ENCODE results near the gene PRAMEF20. TPM values are rescaled to one million over a fixed set of nuclear protein-coding genes. Genes with fewer than 3 reads are reported as not detected.
"Not testable (repeated sequence)": the region's sequence is repeated elsewhere in the genome, so short reads cannot be mapped to it uniquely, and the experiment has no call there.

Gene PRAMEF20
- total RNA-seq, 1 experiment from 2014 or later: not detected

DNA sequence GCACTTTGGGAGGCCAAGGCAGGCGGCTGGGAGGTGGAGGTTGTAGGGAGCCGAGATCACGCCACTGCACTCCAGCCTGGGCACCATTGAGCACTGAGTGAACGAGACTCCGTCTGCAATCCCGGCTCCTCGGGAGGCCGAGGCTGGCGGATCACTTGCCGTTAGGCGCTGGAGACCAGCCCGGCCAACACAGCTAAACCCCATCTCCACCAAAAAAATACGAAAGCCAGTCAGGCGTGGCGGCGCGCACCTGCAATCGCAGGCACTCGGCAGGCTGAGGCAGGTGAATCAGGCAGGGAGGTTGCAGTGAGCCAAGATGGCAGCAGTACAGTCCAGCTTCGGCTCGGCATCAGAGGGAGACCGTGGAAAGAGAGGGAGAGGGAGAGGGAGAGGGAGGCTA, 14.9 kb upstream of the PRAMEF20 start:
- H3K27me3 Mint-ChIP-seq (ENCODE audit: unreplicated experiment); H3K4me1 Mint-ChIP-seq (ENCODE audit: low read depth, unreplicated experiment); H3K4me3 Mint-ChIP-seq (ENCODE audit: low read depth, unreplicated experiment); H3K36me3 Mint-ChIP-seq (ENCODE audit: insufficient read depth, unreplicated experiment); DNase-seq; H3K27ac Mint-ChIP-seq (ENCODE audit: unreplicated experiment); H3K9me3 Mint-ChIP-seq (ENCODE audit: low read depth, unreplicated experiment); intact Hi-C loops (cut with micrococcal nuclease; ENCODE audit: unreplicated experiment); BruUV-seq (replicated peaks); CTCF ChIA-PET: not testable (repeated sequence)

DNA sequence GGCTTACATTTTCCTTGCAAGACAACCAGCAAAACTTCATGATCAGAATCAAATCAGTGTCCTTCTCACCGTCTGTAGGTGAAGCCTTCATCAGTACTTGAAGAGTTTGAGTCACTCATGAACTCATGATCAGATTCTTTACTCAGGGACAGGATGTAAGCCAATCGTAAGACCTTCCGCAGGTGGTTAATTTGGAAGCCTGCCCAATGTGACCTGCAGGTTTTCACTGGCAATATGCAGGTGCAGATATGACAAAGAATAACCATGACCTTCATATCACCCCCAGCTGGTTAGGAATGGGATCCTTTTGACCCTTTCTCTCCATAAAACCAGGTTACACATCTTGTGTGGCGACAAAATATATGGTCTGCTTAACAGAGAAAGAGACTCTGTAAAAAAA, 2.4 kb upstream of the PRAMEF20 start:
- CTCF ChIA-PET: no interaction called here
- no peaks in the 10 kb centered on the region for H3K4me1 Mint-ChIP-seq (ENCODE audit: low read depth, unreplicated experiment)
- no peak for DNase-seq
- no peaks in the 10 kb centered on the region for H3K27me3 Mint-ChIP-seq (ENCODE audit: unreplicated experiment)
- intact Hi-C loops (cut with micrococcal nuclease; ENCODE audit: unreplicated experiment): no loop called here
- H3K4me3 Mint-ChIP-seq (ENCODE audit: low read depth, unreplicated experiment): no peak overlapping the region
- BruUV-seq (replicated peaks): no TSS peak
- no peaks in the 10 kb centered on the region for H3K36me3 Mint-ChIP-seq (ENCODE audit: insufficient read depth, unreplicated experiment)
- H3K9me3 Mint-ChIP-seq (ENCODE audit: low read depth, unreplicated experiment): peaks cover 2% of the 10 kb centered on the region
- TF ChIP-seq, protein P1, sequence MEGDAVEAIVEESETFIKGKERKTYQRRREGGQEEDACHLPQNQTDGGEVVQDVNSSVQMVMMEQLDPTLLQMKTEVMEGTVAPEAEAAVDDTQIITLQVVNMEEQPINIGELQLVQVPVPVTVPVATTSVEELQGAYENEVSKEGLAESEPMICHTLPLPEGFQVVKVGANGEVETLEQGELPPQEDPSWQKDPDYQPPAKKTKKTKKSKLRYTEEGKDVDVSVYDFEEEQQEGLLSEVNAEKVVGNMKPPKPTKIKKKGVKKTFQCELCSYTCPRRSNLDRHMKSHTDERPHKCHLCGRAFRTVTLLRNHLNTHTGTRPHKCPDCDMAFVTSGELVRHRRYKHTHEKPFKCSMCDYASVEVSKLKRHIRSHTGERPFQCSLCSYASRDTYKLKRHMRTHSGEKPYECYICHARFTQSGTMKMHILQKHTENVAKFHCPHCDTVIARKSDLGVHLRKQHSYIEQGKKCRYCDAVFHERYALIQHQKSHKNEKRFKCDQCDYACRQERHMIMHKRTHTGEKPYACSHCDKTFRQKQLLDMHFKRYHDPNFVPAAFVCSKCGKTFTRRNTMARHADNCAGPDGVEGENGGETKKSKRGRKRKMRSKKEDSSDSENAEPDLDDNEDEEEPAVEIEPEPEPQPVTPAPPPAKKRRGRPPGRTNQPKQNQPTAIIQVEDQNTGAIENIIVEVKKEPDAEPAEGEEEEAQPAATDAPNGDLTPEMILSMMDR (IDR thresholded peaks at IDR 0.05; ENCODE audit: unreplicated experiment): no peak
- H3K27ac Mint-ChIP-seq (ENCODE audit: unreplicated experiment): no peak overlapping the region

DNA sequence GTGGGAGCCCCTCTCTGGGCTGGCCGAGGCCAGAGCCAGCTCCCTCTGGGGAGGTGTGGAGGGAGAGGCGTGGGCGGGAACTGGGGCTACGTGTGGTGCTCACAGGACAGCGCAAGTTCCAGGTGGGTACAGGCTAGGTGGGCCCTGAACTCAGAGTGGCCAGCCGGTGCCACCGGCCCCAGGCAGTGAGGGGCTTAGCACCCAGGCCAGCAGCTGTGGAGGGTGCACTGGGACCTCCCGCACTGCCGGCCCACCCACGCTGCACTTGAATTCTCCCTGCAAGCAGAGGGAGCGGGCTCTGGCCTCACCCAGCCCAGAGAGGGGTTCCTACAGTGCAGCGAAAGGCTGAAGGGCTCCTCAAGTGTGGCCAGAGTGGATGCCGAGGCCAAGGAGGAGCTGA, 20.2 kb downstream of the PRAMEF20 start:
- H3K9me3 Mint-ChIP-seq (ENCODE audit: low read depth, unreplicated experiment): no peaks in the 10 kb centered on the region
- BruUV-seq (replicated peaks): no TSS peak
- no peaks in the 10 kb centered on the region for H3K36me3 Mint-ChIP-seq (ENCODE audit: insufficient read depth, unreplicated experiment)
- DNase-seq: no peak
- CTCF ChIA-PET: no interaction called here
- no peak overlapping the region for H3K4me3 Mint-ChIP-seq (ENCODE audit: low read depth, unreplicated experiment)
- intact Hi-C loops (cut with micrococcal nuclease; ENCODE audit: unreplicated experiment): no loop called here
- no peaks in the 10 kb centered on the region for H3K27me3 Mint-ChIP-seq (ENCODE audit: unreplicated experiment)
- TF ChIP-seq, protein P1 (IDR thresholded peaks at IDR 0.05; ENCODE audit: unreplicated experiment): no peak
- H3K27ac Mint-ChIP-seq (ENCODE audit: unreplicated experiment): no peak overlapping the region
- H3K4me1 Mint-ChIP-seq (ENCODE audit: low read depth, unreplicated experiment): no peaks in the 10 kb centered on the region

DNA sequence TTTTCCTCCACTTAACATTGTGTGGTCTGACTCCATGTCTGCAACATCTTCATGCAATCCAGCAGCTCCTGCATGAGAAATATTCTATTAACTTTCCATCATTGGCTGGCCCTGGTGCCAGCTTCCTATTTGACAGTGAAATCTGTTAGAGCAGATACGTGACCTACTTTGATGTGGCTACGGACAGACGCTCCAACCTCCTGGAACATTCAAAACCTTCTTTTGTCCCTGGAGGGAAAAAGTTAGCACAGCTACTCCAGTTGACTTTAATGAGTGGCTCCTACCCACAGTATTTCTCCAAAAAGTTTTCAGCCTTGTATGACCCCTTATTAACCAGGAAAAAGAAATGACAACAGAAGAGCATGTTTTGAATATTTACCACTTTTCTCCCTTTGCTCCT, 22.0 kb downstream of the PRAMEF20 start:
- Mint-ChIP-seq H3K9me3 (ENCODE audit: low read depth, unreplicated experiment) (no peaks in the 10 kb centered on the region), H3K27me3 (ENCODE audit: unreplicated experiment) (no peaks in the 10 kb centered on the region), H3K27ac (ENCODE audit: unreplicated experiment) (no peak overlapping the region), H3K36me3 (ENCODE audit: insufficient read depth, unreplicated experiment) (no peaks in the 10 kb centered on the region), H3K4me3 (ENCODE audit: low read depth, unreplicated experiment) (no peak overlapping the region), H3K4me1 (ENCODE audit: low read depth, unreplicated experiment) (no peaks in the 10 kb centered on the region)
- TF ChIP-seq, protein P1 (IDR thresholded peaks at IDR 0.05; ENCODE audit: unreplicated experiment): no peak
- BruUV-seq (replicated peaks): no TSS peak
- DNase-seq: no peak
- intact Hi-C loops (cut with micrococcal nuclease; ENCODE audit: unreplicated experiment): no loop called here
- CTCF ChIA-PET: no interaction called here

DNA sequence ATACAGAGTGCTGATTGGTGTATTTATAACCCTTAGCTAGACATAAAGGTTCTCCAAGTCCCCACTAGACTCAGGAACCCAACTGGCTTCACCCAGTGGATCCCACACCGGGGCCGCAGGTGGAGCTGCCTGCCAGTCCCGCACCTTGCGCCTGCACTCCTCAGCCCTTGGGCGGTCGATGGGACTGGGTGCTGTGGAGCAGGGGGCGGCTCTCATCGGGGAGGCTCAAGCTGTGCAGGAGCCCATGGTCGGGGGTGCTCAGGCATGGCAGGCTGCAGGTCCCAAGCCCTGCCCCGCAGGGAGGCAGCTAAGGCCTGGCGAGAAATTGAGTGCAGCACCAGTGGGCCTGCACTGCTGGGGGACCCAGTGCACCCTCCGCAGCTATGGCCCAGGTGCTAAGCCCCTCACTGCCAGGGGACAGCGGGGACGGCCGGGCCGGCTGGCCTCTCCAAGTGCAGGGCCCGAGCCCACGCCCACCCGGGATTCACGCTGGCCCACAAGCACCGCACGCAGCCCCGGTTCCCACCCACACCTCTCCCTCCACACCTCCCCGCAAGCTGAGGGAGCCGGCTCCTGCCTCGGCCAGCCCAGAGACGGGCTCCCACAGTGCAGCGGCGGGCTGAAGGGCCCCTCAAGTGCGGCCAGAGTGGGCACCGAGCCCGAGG, 23.6 kb downstream of the PRAMEF20 start:
- CTCF ChIA-PET; H3K27me3 Mint-ChIP-seq (ENCODE audit: unreplicated experiment); DNase-seq; H3K9me3 Mint-ChIP-seq (ENCODE audit: low read depth, unreplicated experiment); BruUV-seq (replicated peaks); H3K4me1 Mint-ChIP-seq (ENCODE audit: low read depth, unreplicated experiment); intact Hi-C loops (cut with micrococcal nuclease; ENCODE audit: unreplicated experiment); H3K27ac Mint-ChIP-seq (ENCODE audit: unreplicated experiment); H3K36me3 Mint-ChIP-seq (ENCODE audit: insufficient read depth, unreplicated experiment); H3K4me3 Mint-ChIP-seq (ENCODE audit: low read depth, unreplicated experiment): not testable (repeated sequence)

All from Calu3 (cell line).